A673 (cell line): Measurements from ENCODE around the gene AGBL4.

Source experiments
- EZH2 ChIP-seq: fragments of 200-600 bp; sonication (generic); IDR thresholded peaks from 2 replicates; pipeline ENCODE4 v1.6.1; 2017; ENCODE audit warnings: borderline replicate concordance, low read depth, mild to moderate bottlenecking, mixed read lengths, antibody characterized with exemption, low read length; ENCODE audit not compliant: poor library complexity, severe bottlenecking
- TF ChIP-seq, protein P1 (sequence below): fragments of 300-800, 200-600 bp; sonication (generic); conservative IDR thresholded peaks from 2 replicates; pipeline ENCODE4 v1.5.1; 2017; ENCODE audit warnings: low read depth, mild to moderate bottlenecking, antibody characterized with exemption, low read length, moderate library complexity, mixed read lengths

DNA sequence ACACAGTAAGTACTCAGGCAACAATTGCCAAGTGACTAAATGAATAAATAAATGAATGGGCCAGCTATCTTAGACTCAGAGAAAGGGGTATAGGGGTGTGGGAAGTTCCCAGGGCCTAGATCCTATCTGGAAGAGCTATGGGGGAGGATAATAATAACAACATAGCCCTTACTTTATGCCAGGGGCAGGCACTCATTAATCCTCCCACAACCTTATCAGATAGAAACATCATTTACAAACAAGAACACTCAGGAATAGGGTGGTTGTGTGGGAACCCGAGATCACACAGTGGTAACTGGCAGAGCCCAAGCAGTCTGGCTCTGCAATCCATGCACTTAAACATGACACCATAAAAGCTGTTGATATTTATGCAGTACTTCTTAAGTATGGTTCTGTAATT is 1423.6 kb downstream of the AGBL4 start:
- TF ChIP-seq, protein P1, sequence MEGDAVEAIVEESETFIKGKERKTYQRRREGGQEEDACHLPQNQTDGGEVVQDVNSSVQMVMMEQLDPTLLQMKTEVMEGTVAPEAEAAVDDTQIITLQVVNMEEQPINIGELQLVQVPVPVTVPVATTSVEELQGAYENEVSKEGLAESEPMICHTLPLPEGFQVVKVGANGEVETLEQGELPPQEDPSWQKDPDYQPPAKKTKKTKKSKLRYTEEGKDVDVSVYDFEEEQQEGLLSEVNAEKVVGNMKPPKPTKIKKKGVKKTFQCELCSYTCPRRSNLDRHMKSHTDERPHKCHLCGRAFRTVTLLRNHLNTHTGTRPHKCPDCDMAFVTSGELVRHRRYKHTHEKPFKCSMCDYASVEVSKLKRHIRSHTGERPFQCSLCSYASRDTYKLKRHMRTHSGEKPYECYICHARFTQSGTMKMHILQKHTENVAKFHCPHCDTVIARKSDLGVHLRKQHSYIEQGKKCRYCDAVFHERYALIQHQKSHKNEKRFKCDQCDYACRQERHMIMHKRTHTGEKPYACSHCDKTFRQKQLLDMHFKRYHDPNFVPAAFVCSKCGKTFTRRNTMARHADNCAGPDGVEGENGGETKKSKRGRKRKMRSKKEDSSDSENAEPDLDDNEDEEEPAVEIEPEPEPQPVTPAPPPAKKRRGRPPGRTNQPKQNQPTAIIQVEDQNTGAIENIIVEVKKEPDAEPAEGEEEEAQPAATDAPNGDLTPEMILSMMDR, result no peak
- no peak for TF ChIP-seq EZH2
